Thyroid gland (tissue), 4 donors: ENCODE data around the gene EEF2.

Experiments used
- CTCF ChIP-seq, 6 experiments: fragments of 200-600 bp in 3 of 6; fragments of 450-650 bp in 3 of 6; sonication (generic) in 3 of 6; IDR thresholded peaks; one replicate each; pipeline ENCODE4 v1.5.1; 2016 to 2019; ENCODE audit warnings: antibody characterized with exemption in 6 of 6, mild to moderate bottlenecking in 2 of 6, inconsistent platforms in 1 of 6, moderate library complexity in 1 of 6
- POLR2A ChIP-seq, 2 donors: fragments of 450-650 bp; IDR thresholded peaks; one replicate each; pipeline ENCODE4 v1.6.1; 2017; ENCODE audit warnings: antibody characterized with exemption in 2 of 2, mild to moderate bottlenecking in 2 of 2, moderate library complexity in 1 of 2

DNA sequence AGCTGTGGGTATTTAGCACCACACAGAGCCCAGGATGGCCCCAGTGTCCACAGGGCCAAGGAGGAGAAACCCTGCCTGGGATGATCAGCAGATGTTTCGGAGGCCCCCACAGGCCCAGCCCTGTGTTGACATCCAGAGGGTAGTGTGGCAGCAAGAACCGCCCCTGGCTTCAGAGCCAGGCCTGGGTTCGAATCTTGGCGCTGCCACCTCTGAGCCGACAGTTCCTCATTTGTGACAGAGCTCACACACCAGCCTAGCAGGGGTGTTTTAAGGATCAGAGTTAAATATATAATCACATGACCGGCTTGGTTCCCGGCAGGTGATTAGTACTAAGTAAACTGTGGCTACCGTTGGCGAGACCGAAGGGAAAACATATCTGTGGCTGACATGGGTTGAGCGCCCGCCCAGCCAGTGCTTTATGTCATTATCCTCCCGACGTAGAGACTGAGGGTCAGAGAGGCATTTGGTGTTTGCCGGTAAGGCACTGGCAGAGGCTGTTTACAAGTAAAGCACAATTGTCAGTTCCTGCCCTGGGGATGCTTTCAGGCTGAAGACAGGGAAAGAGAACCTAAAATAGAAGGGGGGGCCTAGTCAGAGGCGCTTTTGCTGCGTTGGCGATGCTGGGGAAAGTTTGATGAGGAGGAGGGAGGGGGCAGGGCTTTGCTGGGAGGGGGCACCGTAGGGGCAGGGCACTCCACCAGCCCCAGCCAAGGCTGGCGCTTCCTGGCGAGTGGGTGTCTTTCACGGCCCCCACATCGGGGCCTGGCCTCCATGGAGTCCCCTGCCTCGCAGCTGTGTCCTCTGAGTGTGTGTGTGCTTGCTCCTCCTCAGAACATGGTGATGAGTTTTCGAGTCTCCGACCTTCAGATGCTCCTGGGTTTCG is 27.1 kb upstream of the EEF2 start:
- no peak for TF ChIP-seq POLR2A (IDR thresholded peaks at IDR 0.05)
- TF ChIP-seq CTCF (IDR thresholded peaks at IDR 0.05): no peak
